ENCODE data around the gene CDH13.

CDH13 gene

DNA sequence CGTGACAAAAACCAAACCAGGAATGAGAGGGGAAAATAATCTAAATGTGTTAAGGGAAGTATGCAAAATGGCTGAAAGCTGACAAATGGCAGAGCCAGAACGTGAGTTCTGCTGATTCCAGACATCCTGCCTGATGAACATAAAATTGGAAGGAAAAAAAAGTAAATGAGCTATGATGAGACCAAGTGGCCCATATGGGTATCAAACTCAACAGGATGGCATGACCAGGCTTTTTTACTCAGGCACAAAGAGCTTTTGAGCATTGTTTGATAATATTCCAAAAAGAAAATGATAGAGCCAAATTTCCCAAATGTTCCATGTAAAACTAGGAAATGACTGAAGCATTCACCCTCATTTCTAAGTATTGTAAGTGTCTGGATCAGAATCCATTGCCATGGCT, 449.2 kb downstream of the CDH13 start:
- Histone ChIP-seq H3K9ac (ENCODE audit: low read length in 2 of 2) (no peak overlapping the region), H3K36me3 (ENCODE audit: control insufficient read depth in 2 of 2, insufficient read depth in 2 of 2, low read length in 2 of 2) (no peaks in the 10 kb centered on the region), H3K9me3 (ENCODE audit: control insufficient read depth in 2 of 2, low read length in 2 of 2) (no peaks in the 10 kb centered on the region), H3K27ac (ENCODE audit: low read length) (no peak overlapping the region), H3K27me3 (ENCODE audit: control insufficient read depth in 1 of 2, insufficient read depth in 2 of 2, low read length in 2 of 2) (no peaks in the 10 kb centered on the region), H3K4me1 (ENCODE audit: control insufficient read depth, insufficient read depth, low read length) (no peaks in the 10 kb centered on the region), H3K4me3 (ENCODE audit: low read length in 2 of 2) (no peak overlapping the region)

DNA sequence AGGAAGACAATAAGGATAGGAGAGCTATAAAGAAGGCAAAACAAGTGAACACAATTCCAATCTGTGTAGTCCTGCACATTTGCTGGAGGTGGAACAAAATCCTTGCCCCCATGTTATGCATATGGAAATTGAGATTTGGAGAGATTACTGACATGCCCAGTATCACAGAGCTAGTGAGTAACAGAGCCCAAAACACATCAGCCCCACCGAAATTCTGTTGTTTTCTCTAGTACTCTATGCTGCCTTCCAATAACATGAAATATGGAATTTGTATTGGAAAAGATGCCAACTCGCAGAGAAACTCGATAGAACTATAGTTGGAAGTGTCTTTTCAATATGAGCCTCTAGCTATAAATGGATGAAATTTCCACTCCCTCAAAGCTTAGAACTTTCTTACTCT, 456.6 kb downstream of the CDH13 start:
- Histone ChIP-seq H3K4me1 (ENCODE audit: control insufficient read depth, insufficient read depth, low read length) (no peaks in the 10 kb centered on the region), H3K9me3 (ENCODE audit: control insufficient read depth in 2 of 2, low read length in 2 of 2) (no peaks in the 10 kb centered on the region), H3K4me3 (ENCODE audit: low read length in 2 of 2) (no peak overlapping the region), H3K27me3 (ENCODE audit: control insufficient read depth in 1 of 2, insufficient read depth in 2 of 2, low read length in 2 of 2) (no peaks in the 10 kb centered on the region), H3K9ac (ENCODE audit: low read length in 2 of 2) (no peak overlapping the region), H3K27ac (ENCODE audit: low read length) (no peak overlapping the region), H3K36me3 (ENCODE audit: control insufficient read depth in 2 of 2, insufficient read depth in 2 of 2, low read length in 2 of 2) (no peaks in the 10 kb centered on the region)

DNA sequence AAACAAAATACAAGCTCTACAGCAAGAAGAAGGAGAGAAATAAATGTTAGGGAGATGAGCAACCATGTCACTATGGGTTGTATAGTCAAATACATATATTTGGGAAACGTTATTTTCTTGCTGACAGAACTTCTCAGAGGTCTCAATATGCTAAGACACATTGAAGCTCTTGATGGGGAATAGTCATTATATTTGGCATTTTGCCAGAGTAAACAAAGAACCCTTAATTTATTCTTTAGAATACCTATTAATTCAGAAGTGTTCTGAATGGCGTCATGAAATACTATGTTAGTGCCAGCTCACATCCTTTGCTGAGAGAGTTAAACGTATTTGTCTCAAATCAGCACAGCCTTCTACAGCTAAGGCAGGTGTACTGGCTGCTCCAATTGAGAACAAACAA, 458.9 kb downstream of the CDH13 start:
- Histone ChIP-seq H3K9ac (ENCODE audit: low read length in 2 of 2) (no peak overlapping the region), H3K27ac (ENCODE audit: low read length) (no peak overlapping the region), H3K4me3 (ENCODE audit: low read length in 2 of 2) (no peak overlapping the region), H3K9me3 (ENCODE audit: control insufficient read depth in 2 of 2, low read length in 2 of 2) (no peaks in the 10 kb centered on the region), H3K27me3 (ENCODE audit: control insufficient read depth in 1 of 2, insufficient read depth in 2 of 2, low read length in 2 of 2) (no peaks in the 10 kb centered on the region), H3K4me1 (ENCODE audit: control insufficient read depth, insufficient read depth, low read length) (no peaks in the 10 kb centered on the region), H3K36me3 (ENCODE audit: control insufficient read depth in 2 of 2, insufficient read depth in 2 of 2, low read length in 2 of 2) (no peaks in the 10 kb centered on the region)

DNA sequence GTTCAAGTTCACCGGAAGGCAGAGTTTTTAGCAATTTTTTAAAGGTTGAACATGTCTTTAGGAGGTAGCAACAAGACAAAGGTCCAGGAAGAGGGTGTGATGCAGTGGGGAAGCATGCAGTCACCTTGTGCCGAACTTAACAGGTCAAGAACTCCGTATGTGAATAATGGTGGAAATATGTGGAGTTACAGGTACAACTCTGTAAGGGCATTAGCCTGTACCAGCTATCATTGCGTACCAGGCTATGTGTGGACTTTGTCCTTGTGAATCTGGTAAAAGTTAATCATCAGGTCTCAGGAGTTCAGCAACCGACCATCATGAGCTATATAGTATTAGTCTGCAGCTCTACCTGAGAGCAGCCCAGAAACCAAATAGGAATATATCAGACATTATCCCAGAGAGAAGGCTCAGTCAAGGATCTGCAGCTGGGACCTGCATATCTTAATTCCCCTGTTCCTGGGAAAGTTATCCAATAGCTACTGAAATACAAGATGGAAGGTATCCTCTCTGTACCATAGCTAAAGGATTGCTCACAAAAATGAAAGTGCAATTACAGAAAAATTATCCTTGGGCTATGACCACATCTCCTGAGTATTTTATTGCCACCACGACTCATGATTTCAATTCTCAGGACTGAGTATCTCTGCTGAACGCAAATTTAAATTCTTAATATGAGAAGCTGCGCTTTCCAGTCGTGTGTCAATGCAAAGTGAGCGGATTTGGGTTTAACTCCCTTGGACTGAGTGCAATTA, 469.3 kb downstream of the CDH13 start:
- no peak overlapping the region for H3K27ac ChIP-seq (ENCODE audit: low read length)
- H3K36me3 ChIP-seq (ENCODE audit: control insufficient read depth in 2 of 2, insufficient read depth in 2 of 2, low read length in 2 of 2) = no peaks in the 10 kb centered on the region
- H3K9ac ChIP-seq (ENCODE audit: low read length in 2 of 2) = no peak overlapping the region
- peaks cover 0 to 6% of the 10 kb centered on the region in 2 donors for H3K9me3 ChIP-seq (ENCODE audit: control insufficient read depth in 2 of 2, low read length in 2 of 2)
- H3K4me3 ChIP-seq (ENCODE audit: low read length in 2 of 2) = no peak overlapping the region
- no peaks in the 10 kb centered on the region for H3K27me3 ChIP-seq (ENCODE audit: control insufficient read depth in 1 of 2, insufficient read depth in 2 of 2, low read length in 2 of 2)
- H3K4me1 ChIP-seq (ENCODE audit: control insufficient read depth, insufficient read depth, low read length) = no peaks in the 10 kb centered on the region

DNA sequence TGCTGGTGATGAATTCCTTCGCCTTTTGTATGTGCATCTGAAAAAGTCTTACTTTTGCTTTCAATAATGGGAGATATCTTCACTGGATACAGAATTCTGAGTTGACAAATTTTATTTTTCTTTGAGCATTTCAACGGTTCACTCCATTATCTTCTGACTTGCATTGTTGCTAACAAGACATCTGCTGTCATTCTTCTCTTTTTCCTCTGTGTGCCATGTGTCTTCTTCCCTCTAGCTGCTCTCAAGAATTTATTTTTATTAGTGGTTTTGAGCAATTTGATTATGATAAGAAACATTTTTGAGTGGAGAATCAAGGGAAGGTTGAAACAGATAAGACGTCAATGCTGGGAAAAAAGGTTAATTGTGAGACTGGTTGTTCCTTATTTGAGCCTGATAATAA, 471.8 kb downstream of the CDH13 start:
- H3K4me1 ChIP-seq (ENCODE audit: control insufficient read depth, insufficient read depth, low read length) = no peaks in the 10 kb centered on the region
- H3K27ac ChIP-seq (ENCODE audit: low read length) = no peak overlapping the region
- H3K9me3 ChIP-seq (ENCODE audit: control insufficient read depth in 2 of 2, low read length in 2 of 2) = peaks cover 4 to 10% of the 10 kb centered on the region in 2 donors
- H3K27me3 ChIP-seq (ENCODE audit: control insufficient read depth in 1 of 2, insufficient read depth in 2 of 2, low read length in 2 of 2) = no peaks in the 10 kb centered on the region
- H3K4me3 ChIP-seq (ENCODE audit: low read length in 2 of 2) = no peak overlapping the region
- H3K36me3 ChIP-seq (ENCODE audit: control insufficient read depth in 2 of 2, insufficient read depth in 2 of 2, low read length in 2 of 2) = no peaks in the 10 kb centered on the region
- H3K9ac ChIP-seq (ENCODE audit: low read length in 2 of 2) = no peak overlapping the region

DNA sequence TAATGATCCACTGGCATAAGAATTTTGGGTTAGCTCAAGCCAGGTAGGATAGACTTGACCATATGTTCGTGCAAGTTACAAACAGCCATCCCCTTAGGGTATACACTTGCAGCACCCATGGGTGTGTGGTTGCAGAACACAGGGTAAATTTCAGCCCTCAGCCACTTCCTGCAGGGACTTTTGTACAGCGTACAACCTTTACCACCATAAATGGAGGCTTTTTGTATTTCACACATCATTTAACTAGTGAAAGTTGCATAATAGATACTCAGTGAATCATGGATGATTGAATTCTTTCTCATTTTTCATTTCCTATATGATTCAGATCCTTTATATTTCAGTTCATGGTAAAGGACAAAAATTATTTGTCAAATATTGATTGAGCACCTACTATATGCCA, 473.9 kb downstream of the CDH13 start:
- no peaks in the 10 kb centered on the region for H3K36me3 ChIP-seq (ENCODE audit: control insufficient read depth in 2 of 2, insufficient read depth in 2 of 2, low read length in 2 of 2)
- no peaks in the 10 kb centered on the region for H3K27me3 ChIP-seq (ENCODE audit: control insufficient read depth in 1 of 2, insufficient read depth in 2 of 2, low read length in 2 of 2)
- H3K9ac ChIP-seq (ENCODE audit: low read length in 2 of 2) = no peak overlapping the region
- H3K4me1 ChIP-seq (ENCODE audit: control insufficient read depth, insufficient read depth, low read length) = no peaks in the 10 kb centered on the region
- no peak overlapping the region for H3K27ac ChIP-seq (ENCODE audit: low read length)
- no peak overlapping the region for H3K4me3 ChIP-seq (ENCODE audit: low read length in 2 of 2)
- H3K9me3 ChIP-seq (ENCODE audit: control insufficient read depth in 2 of 2, low read length in 2 of 2) = peaks cover 4 to 10% of the 10 kb centered on the region in 2 donors

DNA sequence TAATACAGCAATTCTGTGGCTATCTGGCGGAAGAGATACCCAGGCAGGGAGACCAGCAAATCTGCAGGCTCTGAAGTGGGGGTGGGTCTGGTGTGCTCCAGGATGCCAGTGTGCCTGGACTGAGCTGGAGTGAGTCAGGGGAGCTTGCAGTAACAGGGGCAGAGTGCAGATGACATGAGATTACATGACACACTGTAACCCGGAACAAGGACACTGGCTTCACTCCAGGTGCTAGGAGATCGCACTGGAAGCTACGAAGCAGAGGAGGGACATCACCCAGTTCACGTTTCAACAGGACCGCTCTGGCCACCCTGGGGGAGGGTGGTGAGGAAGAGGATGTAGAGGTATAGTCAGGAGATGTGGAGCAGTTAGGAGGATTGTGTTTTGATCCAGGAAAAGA, 475.6 kb downstream of the CDH13 start:
- Histone ChIP-seq H3K4me3 (ENCODE audit: low read length in 2 of 2) (no peak overlapping the region), H3K9me3 (ENCODE audit: control insufficient read depth in 2 of 2, low read length in 2 of 2) (peaks cover 4 to 10% of the 10 kb centered on the region in 2 donors)

DNA sequence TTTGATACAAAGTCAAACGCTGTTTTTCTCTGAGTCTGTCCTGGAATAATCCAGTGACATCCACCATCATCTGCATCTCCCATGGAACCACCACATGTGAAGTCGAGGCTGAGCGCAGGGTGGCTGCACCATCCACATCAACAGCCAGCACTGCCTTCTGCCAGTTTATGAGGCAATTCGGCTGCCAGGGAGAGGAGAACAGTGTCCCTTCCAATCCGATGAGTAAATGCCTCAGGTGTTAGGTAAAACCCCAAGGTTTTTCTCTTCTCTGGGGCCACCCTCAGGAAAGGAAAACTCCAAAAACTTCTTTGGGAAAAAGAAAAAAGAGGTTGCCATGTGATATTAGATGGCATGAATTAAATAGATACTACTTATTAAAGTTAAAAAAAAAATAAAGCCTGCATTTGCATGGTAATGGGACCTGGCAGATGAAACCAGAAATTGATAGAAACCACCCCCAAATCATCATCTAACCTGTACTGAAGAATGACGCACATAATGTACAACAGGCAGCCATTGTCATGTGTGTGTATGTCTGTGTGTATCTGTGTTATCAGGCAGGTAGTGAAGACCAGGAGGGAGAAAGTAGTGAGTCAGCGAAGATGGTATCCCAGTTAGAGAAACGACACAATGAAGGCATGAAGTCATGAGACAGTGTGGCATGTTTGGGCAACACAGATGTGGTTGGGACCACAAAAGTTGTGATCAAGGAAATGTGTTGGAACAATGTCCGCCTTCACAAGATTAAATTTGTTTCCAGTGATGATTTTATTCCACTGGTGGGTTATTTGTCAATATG, 478.7 kb downstream of the CDH13 start:
- H3K9ac ChIP-seq (ENCODE audit: low read length in 2 of 2) = no peak overlapping the region
- no peaks in the 10 kb centered on the region for H3K4me1 ChIP-seq (ENCODE audit: control insufficient read depth, insufficient read depth, low read length)
- peaks cover 3 to 4% of the 10 kb centered on the region in 2 donors for H3K9me3 ChIP-seq (ENCODE audit: control insufficient read depth in 2 of 2, low read length in 2 of 2)
- no peaks in the 10 kb centered on the region for H3K27me3 ChIP-seq (ENCODE audit: control insufficient read depth in 1 of 2, insufficient read depth in 2 of 2, low read length in 2 of 2)
- no peak overlapping the region for H3K4me3 ChIP-seq (ENCODE audit: low read length in 2 of 2)
- H3K36me3 ChIP-seq (ENCODE audit: control insufficient read depth in 2 of 2, insufficient read depth in 2 of 2, low read length in 2 of 2) = no peaks in the 10 kb centered on the region
- no peak overlapping the region for H3K27ac ChIP-seq (ENCODE audit: low read length)

More for the DNA sequence above, 475.6 kb downstream of the CDH13 start:
- Histone ChIP-seq H3K36me3 (ENCODE audit: control insufficient read depth in 2 of 2, insufficient read depth in 2 of 2, low read length in 2 of 2) (no peaks in the 10 kb centered on the region), H3K4me1 (ENCODE audit: control insufficient read depth, insufficient read depth, low read length) (no peaks in the 10 kb centered on the region), H3K9ac (ENCODE audit: low read length in 2 of 2) (no peak overlapping the region), H3K27me3 (ENCODE audit: control insufficient read depth in 1 of 2, insufficient read depth in 2 of 2, low read length in 2 of 2) (no peaks in the 10 kb centered on the region), H3K27ac (ENCODE audit: low read length) (no peak overlapping the region)

DNA sequence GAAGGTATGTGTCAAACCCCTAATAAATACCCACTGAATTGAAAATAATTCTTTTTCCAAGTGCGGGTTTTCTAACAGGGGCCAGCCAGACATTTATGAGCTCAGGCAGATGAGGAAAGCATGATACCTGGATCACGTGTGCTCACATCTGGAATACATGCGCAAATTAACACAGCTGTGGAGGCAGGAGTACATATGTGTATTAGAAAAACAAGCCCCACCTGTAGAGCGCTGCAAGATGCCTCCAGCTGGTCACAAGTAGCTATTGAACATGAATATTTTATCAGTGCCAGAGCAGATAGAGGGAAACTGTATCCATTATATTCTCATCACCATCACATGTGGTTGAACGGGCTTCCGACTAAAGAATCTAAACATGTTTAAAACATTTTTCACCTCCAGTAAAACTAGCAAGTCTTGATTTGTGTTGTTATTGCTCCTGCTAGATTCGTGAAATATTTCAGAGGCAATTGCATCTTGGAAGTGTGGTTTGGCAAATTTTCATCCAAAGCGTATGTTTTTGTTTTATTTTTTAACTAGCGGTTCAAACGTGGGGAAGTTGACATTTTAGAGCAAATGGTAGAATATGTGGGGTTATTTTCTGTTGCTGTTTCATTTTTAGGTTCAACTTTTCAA, 482.8 kb downstream of the CDH13 start:
- Histone ChIP-seq H3K27me3 (ENCODE audit: control insufficient read depth in 1 of 2, insufficient read depth in 2 of 2, low read length in 2 of 2) (no peaks in the 10 kb centered on the region), H3K27ac (ENCODE audit: low read length) (no peak overlapping the region), H3K4me1 (ENCODE audit: control insufficient read depth, insufficient read depth, low read length) (no peaks in the 10 kb centered on the region), H3K9me3 (ENCODE audit: control insufficient read depth in 2 of 2, low read length in 2 of 2) (no peaks in the 10 kb centered on the region), H3K36me3 (ENCODE audit: control insufficient read depth in 2 of 2, insufficient read depth in 2 of 2, low read length in 2 of 2) (no peaks in the 10 kb centered on the region), H3K9ac (ENCODE audit: low read length in 2 of 2) (no peak overlapping the region), H3K4me3 (ENCODE audit: low read length in 2 of 2) (no peak overlapping the region)

DNA sequence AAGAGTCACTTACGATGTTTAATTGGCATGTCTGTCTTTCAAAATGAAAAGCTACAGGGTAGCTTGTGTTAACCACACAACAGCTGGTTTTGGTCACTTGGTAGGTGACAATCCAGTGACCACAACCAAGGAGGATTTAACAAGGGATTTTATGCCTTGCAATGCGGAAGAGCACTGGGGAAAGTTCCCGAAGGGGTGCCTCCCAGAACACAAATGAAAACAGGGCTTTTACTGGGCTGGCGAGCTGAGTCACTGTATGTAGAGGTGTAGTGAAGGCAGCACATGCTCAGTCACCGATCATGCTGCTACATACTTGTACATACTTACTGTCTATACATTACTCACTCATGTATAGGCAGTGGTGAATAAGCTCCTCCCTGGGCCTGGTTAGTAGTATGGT, 483.5 kb downstream of the CDH13 start:
- H3K9ac ChIP-seq (ENCODE audit: low read length in 2 of 2) = no peak overlapping the region
- no peaks in the 10 kb centered on the region for H3K36me3 ChIP-seq (ENCODE audit: control insufficient read depth in 2 of 2, insufficient read depth in 2 of 2, low read length in 2 of 2)
- H3K4me1 ChIP-seq (ENCODE audit: control insufficient read depth, insufficient read depth, low read length) = no peaks in the 10 kb centered on the region
- no peak overlapping the region for H3K4me3 ChIP-seq (ENCODE audit: low read length in 2 of 2)
- H3K27ac ChIP-seq (ENCODE audit: low read length) = no peak overlapping the region
- H3K27me3 ChIP-seq (ENCODE audit: control insufficient read depth in 1 of 2, insufficient read depth in 2 of 2, low read length in 2 of 2) = no peaks in the 10 kb centered on the region
- H3K9me3 ChIP-seq (ENCODE audit: control insufficient read depth in 2 of 2, low read length in 2 of 2) = no peaks in the 10 kb centered on the region
